ENCODE data around the gene SAFB.
A peak's percentile ranks its signal among the peaks of the same experiment; 100 is the strongest.
"Not testable (repeated sequence)": the region's sequence is repeated elsewhere in the genome, so short reads cannot be mapped to it uniquely, and the experiment has no call there.

The SAFB gene

DNA sequence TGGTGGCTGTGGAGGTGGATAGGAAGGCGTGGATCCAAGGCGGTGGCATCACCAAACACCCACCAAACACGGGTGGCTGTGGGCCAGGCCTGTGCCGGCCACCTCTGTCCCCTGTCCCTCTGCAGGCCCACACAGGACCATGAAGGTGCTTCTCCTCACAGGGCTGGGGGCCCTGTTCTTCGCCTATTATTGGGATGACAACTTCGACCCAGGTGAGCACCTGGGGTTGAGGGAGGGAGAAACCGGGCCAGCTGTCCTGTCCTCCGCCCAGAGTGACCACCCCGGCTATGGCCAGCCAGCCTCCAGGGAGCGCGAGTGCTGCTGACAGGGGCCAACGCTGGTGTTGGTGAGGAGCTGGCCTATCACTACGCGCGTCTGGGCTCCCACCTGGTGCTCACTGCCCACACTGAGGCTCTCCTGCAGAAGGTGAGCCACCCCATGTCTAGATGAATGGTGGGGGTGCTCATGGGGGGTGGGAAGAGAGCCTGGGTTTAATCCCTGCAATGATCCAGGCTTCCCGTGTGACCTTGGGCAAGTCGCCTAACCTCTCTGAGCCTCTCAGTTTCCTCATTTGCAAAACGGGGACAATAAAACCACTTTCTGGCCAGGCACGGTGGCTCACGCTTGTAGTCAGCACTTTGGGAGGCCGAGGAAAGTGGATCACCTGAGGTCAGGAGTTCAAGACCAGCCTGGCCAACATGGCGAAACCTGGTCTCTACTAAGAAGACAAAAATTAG, 62.0 kb downstream of the SAFB start:
- Histone ChIP-seq H3K4me1 (ENCODE audit: insufficient read depth, low read length) (no peaks in the 10 kb centered on the region), H3K9me3 (ENCODE audit: control insufficient read depth, insufficient read depth, low read length) (no peaks in the 10 kb centered on the region), H3K9ac (ENCODE audit: low read depth, low read length) (no peak overlapping the region), H3K36me3 (ENCODE audit: insufficient read depth, low read length) (no peaks in the 10 kb centered on the region)

DNA sequence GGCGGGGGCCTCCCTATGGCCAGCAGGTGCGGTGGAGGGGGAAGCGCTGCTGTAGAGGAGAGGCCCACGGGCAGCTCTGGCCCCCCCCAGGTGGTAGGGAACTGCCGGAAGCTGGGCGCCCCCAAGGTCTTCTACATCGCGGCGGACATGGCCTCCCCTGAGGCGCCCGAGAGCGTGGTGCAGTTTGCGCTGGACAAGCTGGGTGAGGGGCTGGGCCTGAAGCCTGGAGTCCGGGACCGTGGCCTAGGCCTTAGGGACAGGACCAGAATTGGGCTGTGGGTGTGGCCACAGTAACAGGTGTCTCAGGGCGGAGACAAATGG, 63.4 kb downstream of the SAFB start:
- no peaks in the 10 kb centered on the region for H3K36me3 ChIP-seq (ENCODE audit: insufficient read depth, low read length)
- H3K9ac ChIP-seq (ENCODE audit: low read depth, low read length) = peak overlapping the region; percentile 62; the same call in 1 of the 2 replicates
- H3K4me1 ChIP-seq (ENCODE audit: insufficient read depth, low read length) = no peaks in the 10 kb centered on the region
- no peaks in the 10 kb centered on the region for H3K9me3 ChIP-seq (ENCODE audit: control insufficient read depth, insufficient read depth, low read length)

DNA sequence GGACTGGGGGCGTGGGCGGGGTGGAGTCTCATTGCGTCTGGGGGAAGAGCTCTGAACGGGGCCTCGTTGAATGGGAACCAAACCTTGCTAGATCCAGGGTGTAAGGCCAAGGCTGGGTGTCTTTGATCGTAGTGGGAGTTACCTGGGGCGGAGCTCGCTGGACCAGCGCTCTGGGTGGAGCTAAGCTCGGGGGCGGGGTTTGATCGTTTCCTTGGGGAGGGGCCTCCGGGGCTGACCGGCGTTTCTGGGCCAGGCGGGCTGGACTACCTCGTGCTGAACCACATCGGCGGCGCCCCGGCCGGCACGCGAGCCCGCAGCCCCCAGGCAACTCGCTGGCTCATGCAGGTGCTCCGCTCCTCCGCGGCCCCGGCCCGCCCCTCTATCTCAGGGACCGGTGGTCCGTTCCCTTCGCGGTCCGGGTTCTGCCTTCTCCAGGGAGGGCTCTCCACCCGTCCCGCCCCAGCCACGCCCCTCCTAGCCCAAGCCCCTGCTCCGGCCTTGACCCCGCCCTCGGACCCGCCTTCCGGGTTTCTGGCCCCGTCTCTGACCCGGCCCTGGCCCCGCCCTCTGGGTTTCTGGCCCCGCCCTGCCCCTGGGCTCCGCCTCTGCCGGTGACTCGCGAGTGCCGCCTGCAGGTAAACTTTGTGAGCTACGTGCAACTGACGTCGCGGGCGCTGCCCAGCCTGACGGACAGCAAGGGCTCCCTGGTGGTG, 63.9 kb downstream of the SAFB start:
- Histone ChIP-seq H3K9me3 (ENCODE audit: control insufficient read depth, insufficient read depth, low read length) (no peaks in the 10 kb centered on the region), H3K36me3 (ENCODE audit: insufficient read depth, low read length) (0 out of 2 replicates have a peak, but pooled peaks cover 1% of the 10 kb centered on the region), H3K9ac (ENCODE audit: low read depth, low read length) (peak overlapping the region; percentile 62), H3K4me1 (ENCODE audit: insufficient read depth, low read length) (no peaks in the 10 kb centered on the region)

DNA sequence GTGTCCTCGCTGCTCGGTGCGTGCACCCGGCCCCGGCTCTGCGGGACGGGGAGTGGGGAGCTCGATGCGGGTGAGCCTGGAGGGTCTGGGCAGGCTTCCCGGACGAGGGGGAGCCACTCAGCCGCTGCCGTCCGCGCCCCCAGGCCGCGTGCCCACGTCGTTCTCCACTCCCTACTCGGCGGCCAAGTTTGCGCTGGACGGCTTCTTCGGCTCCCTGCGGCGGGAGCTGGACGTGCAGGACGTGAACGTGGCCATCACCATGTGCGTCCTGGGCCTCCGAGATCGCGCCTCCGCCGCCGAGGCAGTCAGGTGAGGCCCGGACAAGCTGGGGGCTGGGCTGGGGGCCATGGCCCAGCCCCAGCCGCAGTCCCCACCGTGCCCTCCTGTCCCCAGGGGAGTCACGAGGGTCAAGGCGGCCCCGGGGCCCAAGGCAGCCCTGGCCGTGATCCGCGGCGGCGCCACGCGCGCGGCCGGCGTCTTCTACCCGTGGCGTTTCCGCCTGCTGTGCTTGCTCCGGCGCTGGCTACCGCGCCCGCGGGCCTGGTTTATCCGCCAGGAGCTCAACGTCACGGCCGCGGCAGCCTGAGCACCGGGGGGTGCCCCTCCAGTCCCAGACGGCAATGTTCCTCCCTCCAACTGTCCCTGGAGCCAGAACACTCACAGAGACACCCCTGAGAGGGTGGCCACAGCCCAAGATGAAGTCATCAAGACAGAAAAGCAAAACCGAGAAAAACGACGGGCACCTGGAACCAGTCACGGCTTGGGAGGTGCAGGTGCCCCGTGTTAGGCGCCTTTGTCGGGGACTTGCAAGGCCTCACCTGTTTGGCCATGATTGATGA, 64.7 kb downstream of the SAFB start:
- Histone ChIP-seq H3K4me1 (ENCODE audit: insufficient read depth, low read length) (no peaks in the 10 kb centered on the region), H3K36me3 (ENCODE audit: insufficient read depth, low read length) (peaks cover 9% of the 10 kb centered on the region; the same call in 1 of the 2 replicates), H3K9ac (ENCODE audit: low read depth, low read length) (peak overlapping the region; percentile 34), H3K9me3 (ENCODE audit: control insufficient read depth, insufficient read depth, low read length) (no peaks in the 10 kb centered on the region)

DNA sequence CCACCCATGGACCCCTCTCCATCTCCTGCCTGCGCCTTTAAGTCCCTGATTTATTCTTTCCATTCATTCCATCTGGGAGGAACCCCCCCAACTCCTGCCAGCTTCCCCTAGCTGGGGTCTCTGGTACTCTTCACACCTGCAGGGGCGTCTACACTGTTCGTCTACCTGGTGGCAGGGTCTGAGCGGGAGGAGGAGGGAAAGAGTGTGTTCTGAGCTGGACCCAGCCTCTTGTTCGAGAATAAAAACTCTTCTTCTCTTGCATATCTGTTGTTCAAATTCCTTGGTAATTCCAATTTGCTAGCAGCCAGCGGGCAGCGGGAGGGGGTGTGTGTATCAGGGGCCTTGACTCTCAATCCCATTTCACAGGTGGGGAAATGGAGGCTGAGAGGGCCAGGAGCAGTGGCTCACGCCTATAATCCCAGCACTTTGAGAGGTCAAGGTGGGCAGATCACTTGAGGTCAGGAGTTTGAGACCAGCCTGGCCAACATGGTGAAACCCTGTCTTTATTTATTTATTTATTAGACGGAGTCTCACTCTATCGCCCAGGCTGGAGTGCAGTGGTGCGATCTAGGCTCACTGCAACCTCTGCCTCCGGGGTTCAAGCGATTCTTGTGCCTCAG, 65.5 kb downstream of the SAFB start:
- not testable (repeated sequence) for H3K9me3 ChIP-seq (ENCODE audit: control insufficient read depth, insufficient read depth, low read length); H3K9ac ChIP-seq (ENCODE audit: low read depth, low read length); H3K4me1 ChIP-seq (ENCODE audit: insufficient read depth, low read length)
- peaks cover 14% of the 10 kb centered on the region; the same call in 1 of the 2 replicates for H3K36me3 ChIP-seq (ENCODE audit: insufficient read depth, low read length)

DNA sequence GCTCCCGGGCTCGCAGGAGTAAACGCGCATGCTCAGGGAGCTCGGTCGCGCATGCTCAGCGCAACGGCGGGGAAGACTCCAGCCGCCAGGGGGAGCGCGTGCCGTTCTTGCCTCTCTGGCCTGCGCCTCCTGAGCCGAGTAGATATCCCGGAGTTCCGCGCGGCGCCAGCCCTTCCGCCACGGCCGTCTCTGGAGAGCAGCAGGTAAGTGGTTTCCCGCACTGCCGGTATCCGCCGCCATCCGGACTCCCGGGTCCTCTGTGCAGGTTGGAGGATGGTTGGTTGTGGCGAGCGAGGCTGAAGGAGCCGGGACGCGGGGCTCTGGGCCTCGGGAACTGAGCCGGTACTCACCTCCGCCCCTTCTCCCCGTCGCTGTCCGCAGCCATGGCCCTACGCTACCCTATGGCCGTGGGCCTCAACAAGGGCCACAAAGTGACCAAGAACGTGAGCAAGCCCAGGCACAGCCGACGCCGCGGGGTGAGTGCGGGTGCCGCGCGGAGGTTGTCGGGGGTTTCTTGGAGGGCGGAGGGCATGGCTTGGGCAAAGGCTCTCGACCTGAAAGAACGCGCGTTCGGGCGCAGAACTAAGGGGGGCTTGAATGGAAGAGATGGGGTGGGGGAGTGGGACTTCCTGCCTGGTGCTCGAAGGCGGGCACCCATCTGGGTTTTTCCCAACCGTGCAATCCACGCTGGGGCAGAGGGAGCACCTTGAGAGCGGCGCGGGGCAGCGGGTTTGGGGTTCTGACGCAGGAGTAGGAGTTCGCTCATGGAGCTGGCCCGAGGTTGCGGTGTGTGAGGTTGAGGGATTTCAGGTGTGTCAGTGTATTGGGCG, 67.5 kb downstream of the SAFB start, which contains the start of gene RPL36:
Gene RPL36 (plus strand): TSS at position 171 of the 830 bp plus-strand sequence. CDS start 213 bp downstream, at position 384.
- peaks cover 15% of the 10 kb centered on the region; the same call in 1 of the 2 replicates for H3K36me3 ChIP-seq (ENCODE audit: insufficient read depth, low read length)

DNA sequence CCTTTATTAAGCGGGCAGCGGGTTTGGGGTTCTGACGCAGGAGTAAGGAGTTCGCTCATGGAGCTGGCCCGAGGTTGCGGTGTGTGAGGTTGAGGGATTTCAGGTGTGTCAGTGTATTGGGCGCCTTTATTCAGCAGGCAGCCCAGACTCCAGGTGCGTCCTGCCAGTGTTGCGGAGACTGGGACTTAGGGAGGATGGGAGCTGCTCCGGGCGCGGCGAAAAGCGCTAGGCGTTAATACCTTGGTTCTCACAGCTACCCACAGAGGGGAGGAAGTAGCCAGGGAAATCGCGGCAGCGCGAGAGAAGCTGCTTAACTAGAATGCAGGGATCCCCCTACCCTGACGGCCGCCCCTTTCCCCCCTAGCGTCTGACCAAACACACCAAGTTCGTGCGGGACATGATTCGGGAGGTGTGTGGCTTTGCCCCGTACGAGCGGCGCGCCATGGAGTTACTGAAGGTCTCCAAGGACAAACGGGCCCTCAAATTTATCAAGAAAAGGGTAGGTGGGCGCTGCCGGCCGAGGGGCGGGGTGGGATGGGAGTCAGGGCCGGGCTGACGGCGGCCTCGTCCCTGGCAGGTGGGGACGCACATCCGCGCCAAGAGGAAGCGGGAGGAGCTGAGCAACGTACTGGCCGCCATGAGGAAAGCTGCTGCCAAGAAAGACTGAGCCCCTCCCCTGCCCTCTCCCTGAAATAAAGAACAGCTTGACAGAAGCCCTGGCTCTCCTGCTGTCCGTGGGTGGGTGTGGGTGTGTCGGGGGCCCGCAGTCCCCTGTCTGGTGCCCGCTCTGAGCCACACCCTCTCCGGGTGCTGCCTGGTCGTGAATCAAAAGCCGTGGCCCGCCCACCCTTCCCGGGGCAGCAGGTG, 68.3 kb downstream of the SAFB start:
- no peaks in the 10 kb centered on the region for H3K9me3 ChIP-seq (ENCODE audit: control insufficient read depth, insufficient read depth, low read length)
- H3K9ac ChIP-seq (ENCODE audit: low read depth, low read length) = peak overlapping the region; percentile 92
- no peaks in the 10 kb centered on the region for H3K4me1 ChIP-seq (ENCODE audit: insufficient read depth, low read length)
- peaks cover 18% of the 10 kb centered on the region for H3K36me3 ChIP-seq (ENCODE audit: insufficient read depth, low read length)

More for the DNA sequence above, 67.5 kb downstream of the SAFB start, which contains the start of gene RPL36:
- no peaks in the 10 kb centered on the region for H3K4me1 ChIP-seq (ENCODE audit: insufficient read depth, low read length)
- H3K9ac ChIP-seq (ENCODE audit: low read depth, low read length) = peak within 1 kb of the TSS; percentile 92
- no peaks in the 10 kb centered on the region for H3K9me3 ChIP-seq (ENCODE audit: control insufficient read depth, insufficient read depth, low read length)

DNA sequence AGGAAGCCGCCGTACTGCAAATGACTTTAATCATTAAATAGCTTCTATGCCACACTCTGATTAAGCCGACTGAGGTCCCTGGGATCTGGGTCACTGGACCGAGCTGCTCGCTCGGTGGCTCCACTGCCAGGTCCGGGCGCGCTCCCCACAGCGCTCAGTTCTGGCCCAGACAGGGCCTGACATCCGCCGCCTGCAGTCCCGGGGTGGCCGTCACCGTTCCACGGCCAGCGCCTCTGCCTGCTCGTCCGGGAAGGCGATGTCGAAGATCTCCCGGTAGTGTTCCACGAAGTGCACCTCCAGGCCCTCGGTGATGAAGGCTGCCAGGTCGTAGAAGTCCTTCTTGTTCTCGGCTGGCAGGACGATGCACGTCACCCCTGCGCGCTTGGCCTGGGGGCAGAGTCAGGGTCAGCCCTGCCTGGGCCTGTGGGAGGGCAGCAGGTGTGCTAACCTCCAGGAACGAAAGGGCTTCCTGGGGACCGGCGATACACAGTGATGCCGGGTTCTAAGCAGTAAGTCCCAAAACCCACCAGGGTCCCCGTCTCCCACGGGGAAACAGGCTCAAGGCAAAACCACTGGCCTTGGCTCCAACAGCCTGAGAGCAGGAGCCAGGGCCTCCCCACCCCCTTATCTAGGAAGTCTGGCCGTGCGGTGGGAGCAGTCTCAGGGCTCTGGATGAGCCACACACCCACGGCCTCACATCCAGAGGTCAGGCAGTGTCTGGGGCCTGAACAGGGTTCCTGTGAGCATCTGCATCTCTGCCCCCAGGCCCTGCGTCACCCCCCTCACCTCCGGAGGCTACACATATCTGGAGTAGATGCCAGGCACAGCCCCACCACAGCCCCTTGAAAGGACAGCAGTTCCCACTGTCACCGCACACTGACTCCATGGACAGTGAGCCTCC, 69.2 kb downstream of the SAFB start:
- no peaks in the 10 kb centered on the region for H3K4me1 ChIP-seq (ENCODE audit: insufficient read depth, low read length)
- H3K9me3 ChIP-seq (ENCODE audit: control insufficient read depth, insufficient read depth, low read length) = no peaks in the 10 kb centered on the region
- peaks cover 20% of the 10 kb centered on the region for H3K36me3 ChIP-seq (ENCODE audit: insufficient read depth, low read length)
- H3K9ac ChIP-seq (ENCODE audit: low read depth, low read length) = peak overlapping the region; percentile 92; the same call in 1 of the 2 replicates

DNA sequence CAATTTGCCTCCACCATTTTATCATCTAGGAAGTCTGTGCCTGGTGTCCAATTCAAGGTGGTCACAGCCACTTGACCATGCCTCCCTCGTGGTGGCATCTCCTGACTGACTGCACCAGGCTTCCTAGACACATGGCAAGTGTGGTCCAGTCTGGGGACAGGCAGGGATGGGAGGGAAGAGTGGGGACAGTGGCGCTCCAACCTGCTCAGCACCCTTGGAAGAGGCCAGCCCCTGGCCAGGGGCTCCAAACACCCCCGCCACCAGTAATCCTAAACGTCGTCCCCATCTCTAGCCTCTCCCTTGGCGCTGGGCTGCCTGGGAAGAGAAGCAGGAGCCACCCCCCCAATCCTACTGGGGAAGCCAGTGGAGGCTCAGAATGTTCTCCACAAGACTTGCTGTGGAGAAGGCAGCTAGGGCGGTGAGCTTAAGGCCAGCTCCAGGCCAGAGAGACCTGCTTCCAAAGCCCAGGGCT, 69.9 kb downstream of the SAFB start:
- Histone ChIP-seq H3K9me3 (ENCODE audit: control insufficient read depth, insufficient read depth, low read length) (no peaks in the 10 kb centered on the region), H3K9ac (ENCODE audit: low read depth, low read length) (no peak overlapping the region), H3K36me3 (ENCODE audit: insufficient read depth, low read length) (peaks cover 20% of the 10 kb centered on the region), H3K4me1 (ENCODE audit: insufficient read depth, low read length) (no peaks in the 10 kb centered on the region)

DNA sequence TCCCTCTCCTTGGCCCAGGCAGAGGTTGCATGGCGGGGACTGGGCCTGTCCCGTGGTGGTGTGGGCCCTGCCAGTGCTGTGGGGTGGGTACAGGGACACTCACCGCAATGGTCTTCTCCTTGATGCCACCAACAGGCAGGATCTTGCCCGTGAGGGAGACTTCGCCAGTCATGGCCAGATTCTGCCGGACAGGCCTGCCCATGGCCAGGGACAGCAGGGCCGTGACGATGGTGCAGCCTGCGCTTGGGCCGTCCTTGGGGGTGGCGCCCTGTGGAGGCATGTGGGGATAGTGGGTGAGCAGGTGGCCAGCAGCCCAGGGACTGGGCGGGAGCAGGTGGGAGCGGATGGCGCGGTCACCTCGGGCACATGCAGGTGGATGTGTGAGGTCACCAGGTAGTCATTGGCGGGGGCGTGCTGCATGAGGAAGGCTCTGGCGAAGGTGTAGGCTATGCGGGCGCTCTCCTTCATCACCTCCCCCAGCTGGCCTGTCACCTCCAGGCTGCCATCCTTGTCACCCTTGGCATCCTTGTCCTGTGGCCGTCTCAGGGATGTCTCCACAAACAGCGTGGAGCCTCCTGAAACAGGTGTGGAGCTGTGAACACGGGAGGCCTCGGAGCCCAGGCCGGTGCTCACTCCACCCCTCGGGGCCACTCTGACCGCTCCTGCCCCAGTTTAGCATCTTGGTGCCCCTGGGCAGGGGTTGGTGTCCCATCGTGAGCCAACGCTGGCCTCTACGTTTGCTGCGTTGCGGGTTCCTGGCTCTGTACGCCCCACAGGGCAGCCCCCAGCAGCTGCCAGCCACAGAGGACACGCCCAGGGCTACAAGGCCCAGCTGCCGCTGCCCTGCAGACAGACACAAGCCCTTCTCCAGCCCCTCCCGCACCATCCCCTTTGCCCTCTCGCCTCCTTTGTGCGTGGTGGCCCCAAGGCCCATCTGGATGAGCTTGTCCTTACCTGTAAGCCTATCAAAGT, 70.6 kb downstream of the SAFB start:
- no peak overlapping the region for H3K9ac ChIP-seq (ENCODE audit: low read depth, low read length)
- peaks cover 20% of the 10 kb centered on the region for H3K36me3 ChIP-seq (ENCODE audit: insufficient read depth, low read length)
- H3K4me1 ChIP-seq (ENCODE audit: insufficient read depth, low read length) = no peaks in the 10 kb centered on the region
- H3K9me3 ChIP-seq (ENCODE audit: control insufficient read depth, insufficient read depth, low read length) = no peaks in the 10 kb centered on the region
